NCI-H146 treated with DMSO at 0.1 percent for 48 hours (cell line): ENCODE data around the gene NCAPD2.
A peak's percentile ranks its signal among the peaks of the same experiment; 100 is the strongest.
"Not testable (repeated sequence)": the region's sequence is repeated elsewhere in the genome, so short reads cannot be mapped to it uniquely, and the experiment has no call there.

Experiments
- DNase-seq: peaks from one replicate; lab custom pipeline; 2025; ENCODE audit not compliant: unreplicated experiment; lab: John Stamatoyannopoulos, UW

The NCAPD2 gene

GRCh38 chr12:6489449-6489848 lies 4.5 kb upstream of the NCAPD2 start:
- DNase-seq: no peak

- DNase-seq: not testable (repeated sequence)
Observed at GRCh38 chr12:6490673-6491072, 3.2 kb upstream of the NCAPD2 start.

- DNase-seq: peak; percentile 98
Observed at GRCh38 chr12:6492838-6493496, 935 bp upstream of the NCAPD2 start, which contains the start of gene MRPL51. MRPL51 (minus strand) TSS chr12:6493262; CDS start chr12:6493136, 126 bp downstream.

- no peak for DNase-seq
Observed at GRCh38 chr12:6494258-6494743, 399 bp downstream of the NCAPD2 start.

- DNase-seq: no peak
Observed at GRCh38 chr12:6494968-6495367, 1.1 kb downstream of the NCAPD2 start.

GRCh38 chr12:6497291-6497690 lies 3.4 kb downstream of the NCAPD2 start:
- DNase-seq: not testable (repeated sequence)

GRCh38 chr12:6500466-6500865 lies 6.6 kb downstream of the NCAPD2 start:
- no peak for DNase-seq

GRCh38 chr12:6507102-6507998 lies 13.4 kb downstream of the NCAPD2 start:
- DNase-seq: no peak

- no peak for DNase-seq
Observed at GRCh38 chr12:6508087-6508486, 14.2 kb downstream of the NCAPD2 start.

- DNase-seq: no peak
Observed at GRCh38 chr12:6520186-6520585, 26.3 kb downstream of the NCAPD2 start.

GRCh38 chr12:6522193-6522592 lies 28.3 kb downstream of the NCAPD2 start:
- no peak for DNase-seq

GRCh38 chr12:6523708-6524107 lies 29.8 kb downstream of the NCAPD2 start:
- DNase-seq: no peak

GRCh38 chr12:6524648-6525047 lies 30.7 kb downstream of the NCAPD2 start:
- DNase-seq: no peak

- DNase-seq: no peak
Observed at GRCh38 chr12:6526201-6526600, 32.3 kb downstream of the NCAPD2 start.

- DNase-seq: no peak
Observed at GRCh38 chr12:6526766-6527525, 33.0 kb downstream of the NCAPD2 start.

GRCh38 chr12:6527711-6528110 lies 33.8 kb downstream of the NCAPD2 start:
- no peak for DNase-seq

- DNase-seq: no peak
Observed at GRCh38 chr12:6528539-6529235, 34.8 kb downstream of the NCAPD2 start.

- DNase-seq: no peak
Observed at GRCh38 chr12:6529291-6529737, 35.4 kb downstream of the NCAPD2 start.

- DNase-seq: no peak
Observed at GRCh38 chr12:6530576-6531260, 36.8 kb downstream of the NCAPD2 start.
